HG03045 (cell line): ENCODE results near the gene SCUBE1.

Experiments
- ATAC-seq: cut with Tn5 transposase; IDR thresholded peaks from one replicate; pipeline ENCODE4 v1.9.1; 2021; ENCODE audit warnings: mild to moderate bottlenecking, moderate library complexity; ENCODE audit not compliant: unreplicated experiment

The SCUBE1 gene

GRCh38 chr22:43262990-43263644 lies 80.1 kb downstream of the SCUBE1 start:
- ATAC-seq, result no peak

- no peak for ATAC-seq
Measured at GRCh38 chr22:43260331-43261231, 82.6 kb downstream of the SCUBE1 start.

- no peak for ATAC-seq
Measured at GRCh38 chr22:43257961-43258360, 85.2 kb downstream of the SCUBE1 start.

GRCh38 chr22:43257549-43257948 lies 85.6 kb downstream of the SCUBE1 start:
- ATAC-seq, result no peak

GRCh38 chr22:43256976-43257545 lies 86.1 kb downstream of the SCUBE1 start:
- ATAC-seq, result no peak

GRCh38 chr22:43256569-43256968 lies 86.6 kb downstream of the SCUBE1 start:
- no peak for ATAC-seq

GRCh38 chr22:43255299-43255698 lies 87.9 kb downstream of the SCUBE1 start:
- ATAC-seq, result no peak

GRCh38 chr22:43253839-43254238 lies 89.3 kb downstream of the SCUBE1 start:
- no peak for ATAC-seq

- no peak for ATAC-seq
Measured at GRCh38 chr22:43252319-43252718, 90.9 kb downstream of the SCUBE1 start.

- ATAC-seq, result no peak
Measured at GRCh38 chr22:43249789-43250471, 93.2 kb downstream of the SCUBE1 start.

- ATAC-seq, result no peak
Measured at GRCh38 chr22:43247546-43248260, 95.5 kb downstream of the SCUBE1 start.

- ATAC-seq, result no peak
Measured at GRCh38 chr22:43246188-43246587, 97.0 kb downstream of the SCUBE1 start.

- ATAC-seq, result no peak
Measured at GRCh38 chr22:43245717-43246116, 97.5 kb downstream of the SCUBE1 start.

GRCh38 chr22:43244803-43245527 lies 98.2 kb downstream of the SCUBE1 start:
- no peak for ATAC-seq

- ATAC-seq, result no peak
Measured at GRCh38 chr22:43244402-43244801, 98.8 kb downstream of the SCUBE1 start.

- ATAC-seq, result no peak
Measured at GRCh38 chr22:43243324-43243723, 99.8 kb downstream of the SCUBE1 start.

- ATAC-seq, result no peak
Measured at GRCh38 chr22:43242627-43243026, 100.5 kb downstream of the SCUBE1 start.

- no peak for ATAC-seq
Measured at GRCh38 chr22:43241699-43242386, 101.3 kb downstream of the SCUBE1 start.

- no peak for ATAC-seq
Measured at GRCh38 chr22:43241138-43241597, 102.0 kb downstream of the SCUBE1 start.
